ENCODE data around the gene LSS. TPM values are rescaled to one million over a fixed set of nuclear protein-coding genes. Genes with fewer than 3 reads are reported as not detected.

Gene LSS
- polyA plus RNA-seq, 1 donor (not counting 4 experiments of a cell fraction or from before 2014, with no cell fraction given): 105 TPM

DNA sequence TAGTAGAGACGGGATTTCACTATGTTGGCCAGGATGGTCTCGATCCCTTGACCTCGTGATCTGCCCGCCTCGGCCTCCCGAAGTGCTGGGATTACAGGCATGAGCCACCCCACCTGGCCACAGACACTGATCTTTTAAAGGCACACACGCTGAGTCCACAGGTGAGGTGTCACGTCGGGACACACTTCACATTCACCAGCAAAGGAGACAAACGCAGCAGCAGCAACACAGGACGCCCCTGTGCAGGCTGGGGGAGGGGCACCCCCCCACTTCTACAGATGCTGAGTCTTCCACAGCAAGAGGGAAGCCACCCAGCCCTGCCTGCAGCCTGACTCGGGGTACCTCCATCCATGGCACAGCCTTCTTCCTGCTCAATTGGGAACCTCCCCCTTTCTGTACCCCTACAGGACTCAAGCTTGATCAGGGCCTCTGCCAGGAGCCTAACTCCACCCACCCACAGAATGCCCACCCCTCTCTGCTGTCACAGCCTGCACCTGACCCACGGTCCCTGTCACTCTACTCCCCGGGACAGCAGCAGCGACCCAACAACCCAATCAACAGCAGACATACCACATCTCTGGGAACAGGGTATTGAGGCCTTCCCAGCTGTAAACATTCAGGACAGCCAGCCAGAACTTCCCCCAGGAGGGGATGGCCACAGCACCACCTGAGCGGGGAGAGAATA lies 9.5 kb downstream of the LSS start:
- H3K4me1 ChIP-seq (ENCODE audit: control insufficient read depth, extremely low read depth, insufficient read depth, low read length): no peaks in the 10 kb centered on the region
- FAIRE-seq (no peak), DNase-seq (ENCODE audit: low read depth, low spot score) (no peak)
- H3K4me3 ChIP-seq (ENCODE audit: control insufficient read depth in 2 of 3, extremely low read depth in 1 of 3, insufficient read depth in 2 of 3, low read depth in 1 of 3, low read length in 3 of 3): no peak overlapping the region
- no peaks in the 10 kb centered on the region for H3K9me3 ChIP-seq (ENCODE audit: control insufficient read depth, low read depth, low read length)
- H3K27ac ChIP-seq (ENCODE audit: control insufficient read depth, insufficient read depth, low read length): no peak overlapping the region
- no peaks in the 10 kb centered on the region for H3K27me3 ChIP-seq (ENCODE audit: control insufficient read depth, extremely low read depth, insufficient read depth, low read length)
- no peak overlapping the region for H3K4me2 ChIP-seq (ENCODE audit: control insufficient read depth, extremely low read depth, insufficient read depth, low read depth, low read length)
- dilution Hi-C loops (cut with MboI; ENCODE audit: extremely low pct_ligation_motif_present, low sequenced_read_pairs): no loop called here
- H3K36me3 ChIP-seq (ENCODE audit: control insufficient read depth in 2 of 2, extremely low read depth in 1 of 2, insufficient read depth in 2 of 2, low read length in 2 of 2): peaks cover 54 to 55% of the 10 kb centered on the region in 2 experiments
- H3K9ac ChIP-seq (ENCODE audit: control insufficient read depth, extremely low read depth, insufficient read depth, low read length): no peak overlapping the region
- TF ChIP-seq, protein P1, sequence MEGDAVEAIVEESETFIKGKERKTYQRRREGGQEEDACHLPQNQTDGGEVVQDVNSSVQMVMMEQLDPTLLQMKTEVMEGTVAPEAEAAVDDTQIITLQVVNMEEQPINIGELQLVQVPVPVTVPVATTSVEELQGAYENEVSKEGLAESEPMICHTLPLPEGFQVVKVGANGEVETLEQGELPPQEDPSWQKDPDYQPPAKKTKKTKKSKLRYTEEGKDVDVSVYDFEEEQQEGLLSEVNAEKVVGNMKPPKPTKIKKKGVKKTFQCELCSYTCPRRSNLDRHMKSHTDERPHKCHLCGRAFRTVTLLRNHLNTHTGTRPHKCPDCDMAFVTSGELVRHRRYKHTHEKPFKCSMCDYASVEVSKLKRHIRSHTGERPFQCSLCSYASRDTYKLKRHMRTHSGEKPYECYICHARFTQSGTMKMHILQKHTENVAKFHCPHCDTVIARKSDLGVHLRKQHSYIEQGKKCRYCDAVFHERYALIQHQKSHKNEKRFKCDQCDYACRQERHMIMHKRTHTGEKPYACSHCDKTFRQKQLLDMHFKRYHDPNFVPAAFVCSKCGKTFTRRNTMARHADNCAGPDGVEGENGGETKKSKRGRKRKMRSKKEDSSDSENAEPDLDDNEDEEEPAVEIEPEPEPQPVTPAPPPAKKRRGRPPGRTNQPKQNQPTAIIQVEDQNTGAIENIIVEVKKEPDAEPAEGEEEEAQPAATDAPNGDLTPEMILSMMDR (optimal IDR thresholded peaks at IDR 0.05 in 1 of 3, IDR thresholded peaks at IDR 0.05 in 1 of 3, conservative IDR thresholded peaks at IDR 0.05 in 1 of 3; ENCODE audit: extremely low read depth in 1 of 3, insufficient read depth in 2 of 3, low read length in 3 of 3): no peak
- no peak for TF ChIP-seq EZH2 (IDR thresholded peaks at IDR 0.05; ENCODE audit: low read length)
- no peak overlapping the region for H2AFZ ChIP-seq (ENCODE audit: control insufficient read depth, low read length)
- H3K9me1 ChIP-seq (ENCODE audit: control insufficient read depth, extremely low read depth, insufficient read depth, low read length): no peaks in the 10 kb centered on the region
- H3K79me2 ChIP-seq (ENCODE audit: control insufficient read depth, insufficient read depth, low read length): peaks cover 75% of the 10 kb centered on the region
- H4K20me1 ChIP-seq (ENCODE audit: control insufficient read depth, extremely low read depth, insufficient read depth, low read length): peaks cover 30% of the 10 kb centered on the region

DNA sequence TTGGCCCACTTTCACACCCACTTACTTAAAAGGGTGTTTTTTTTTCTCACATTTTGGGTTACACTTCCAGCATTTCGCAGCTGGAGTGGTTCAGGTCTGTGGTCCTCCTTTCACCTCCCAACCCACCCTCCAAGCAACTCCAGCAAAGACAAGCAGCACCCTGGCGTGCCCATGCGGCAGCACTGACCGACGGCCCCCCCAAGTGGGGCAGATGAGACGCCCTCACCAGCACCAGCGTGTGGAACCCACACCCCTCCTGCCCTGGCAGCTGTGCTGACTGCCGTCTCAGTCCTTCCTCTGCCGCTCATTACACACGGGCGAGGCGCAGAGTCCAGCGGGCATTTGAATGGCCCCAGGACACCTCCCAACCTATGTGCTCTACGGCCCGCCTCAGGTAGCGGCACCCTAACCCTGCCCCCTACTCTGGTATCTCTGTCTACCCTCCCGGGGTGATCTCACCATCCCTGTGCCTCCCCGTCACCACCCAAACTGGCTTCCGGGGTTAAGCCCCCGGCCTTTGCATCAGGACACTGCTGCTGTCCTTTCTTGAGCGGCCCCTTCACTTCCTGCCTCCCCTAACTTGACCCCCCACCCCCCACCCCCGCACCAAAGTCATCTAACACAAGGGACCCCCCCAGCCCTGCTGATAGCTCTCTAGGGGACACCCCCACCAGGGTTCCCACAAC lies 10.9 kb downstream of the LSS start:
- DNase-seq (ENCODE audit: low read depth, low spot score) (no peak), FAIRE-seq (no peak)
- Histone ChIP-seq H3K9me1 (ENCODE audit: control insufficient read depth, extremely low read depth, insufficient read depth, low read length) (no peaks in the 10 kb centered on the region), H3K79me2 (ENCODE audit: control insufficient read depth, insufficient read depth, low read length) (peaks cover 73% of the 10 kb centered on the region), H3K27me3 (ENCODE audit: control insufficient read depth, extremely low read depth, insufficient read depth, low read length) (no peaks in the 10 kb centered on the region), H2AFZ (ENCODE audit: control insufficient read depth, low read length) (no peak overlapping the region), H3K4me2 (ENCODE audit: control insufficient read depth, extremely low read depth, insufficient read depth, low read depth, low read length) (no peak overlapping the region), H3K36me3 (ENCODE audit: control insufficient read depth in 2 of 2, extremely low read depth in 1 of 2, insufficient read depth in 2 of 2, low read length in 2 of 2) (peaks cover 59 to 61% of the 10 kb centered on the region in 2 experiments), H3K9ac (ENCODE audit: control insufficient read depth, extremely low read depth, insufficient read depth, low read length) (no peak overlapping the region), H3K27ac (ENCODE audit: control insufficient read depth, insufficient read depth, low read length) (no peak overlapping the region), H4K20me1 (ENCODE audit: control insufficient read depth, extremely low read depth, insufficient read depth, low read length) (peaks cover 29% of the 10 kb centered on the region), H3K4me3 (ENCODE audit: control insufficient read depth in 2 of 3, extremely low read depth in 1 of 3, insufficient read depth in 2 of 3, low read depth in 1 of 3, low read length in 3 of 3) (no peak overlapping the region), H3K9me3 (ENCODE audit: control insufficient read depth, low read depth, low read length) (no peaks in the 10 kb centered on the region), H3K4me1 (ENCODE audit: control insufficient read depth, extremely low read depth, insufficient read depth, low read length) (no peaks in the 10 kb centered on the region)
- TF ChIP-seq EZH2 (IDR thresholded peaks at IDR 0.05; ENCODE audit: low read length): no peak
- TF ChIP-seq, protein P1 (optimal IDR thresholded peaks at IDR 0.05 in 1 of 3, IDR thresholded peaks at IDR 0.05 in 1 of 3, conservative IDR thresholded peaks at IDR 0.05 in 1 of 3; ENCODE audit: extremely low read depth in 1 of 3, insufficient read depth in 2 of 3, low read length in 3 of 3): no peak
- dilution Hi-C loops (cut with MboI; ENCODE audit: extremely low pct_ligation_motif_present, low sequenced_read_pairs): no loop called here
